ENCODE data around the gene PEX14. TPM values are rescaled to one million over a fixed set of nuclear protein-coding genes. Genes with fewer than 3 reads are reported as not detected.

Gene PEX14
- total RNA-seq, 1 donor from 2014 or later = 21.6 TPM

- intact Hi-C loops (cut with DNase I) = no loop called here
Observed at GRCh38 chr1:10591010-10591409, 116.3 kb downstream of the PEX14 start.

GRCh38 chr1:10592373-10592772, 117.6 kb downstream of the PEX14 start:
- H3K36me3 ChIP-seq = no peaks in the 10 kb centered on the region
- H3K27me3 ChIP-seq = no peaks in the 10 kb centered on the region
- no peaks in the 10 kb centered on the region for H3K9me3 ChIP-seq
- DNase-seq (ENCODE audit: extremely low spot score in 2 of 2) = no peak
- peaks cover 4% of the 10 kb centered on the region for H3K4me1 ChIP-seq
- no peak overlapping the region for H3K27ac ChIP-seq
- intact Hi-C loops (cut with DNase I) = no loop called here
- no peak for TF ChIP-seq POLR2A (IDR thresholded peaks at IDR 0.05)
- TF ChIP-seq POLR2AphosphoS5 (IDR thresholded peaks at IDR 0.05; ENCODE audit: insufficient read depth in 1 of 2, low read depth in 1 of 2) = no peak
- no peak overlapping the region for H3K4me3 ChIP-seq

More at GRCh38 chr1:10591010-10591409, 116.3 kb downstream of the PEX14 start:
- no peak overlapping the region for H3K27ac ChIP-seq
- H3K4me1 ChIP-seq = peaks cover under 1% of the 10 kb centered on the region
- no peak for DNase-seq (ENCODE audit: extremely low spot score in 2 of 2)
- TF ChIP-seq CTCF (IDR thresholded peaks at IDR 0.05) (no peak), POLR2AphosphoS5 (IDR thresholded peaks at IDR 0.05; ENCODE audit: insufficient read depth in 1 of 2, low read depth in 1 of 2) (no peak), POLR2A (IDR thresholded peaks at IDR 0.05) (no peak)
- no peaks in the 10 kb centered on the region for H3K36me3 ChIP-seq
- no peaks in the 10 kb centered on the region for H3K27me3 ChIP-seq
- H3K4me3 ChIP-seq = no peak overlapping the region
- H3K9me3 ChIP-seq = no peaks in the 10 kb centered on the region

- TF ChIP-seq POLR2A (IDR thresholded peaks at IDR 0.05) = no peak
- TF ChIP-seq POLR2AphosphoS5 (IDR thresholded peaks at IDR 0.05; ENCODE audit: insufficient read depth in 1 of 2, low read depth in 1 of 2) = no peak
- no peak for TF ChIP-seq CTCF (IDR thresholded peaks at IDR 0.05)
- Histone ChIP-seq H3K4me3 (no peak overlapping the region), H3K36me3 (no peaks in the 10 kb centered on the region), H3K27me3 (no peaks in the 10 kb centered on the region), H3K27ac (no peak overlapping the region), H3K9me3 (no peaks in the 10 kb centered on the region), H3K4me1 (peaks cover 4% of the 10 kb centered on the region)
- no peak for DNase-seq (ENCODE audit: extremely low spot score in 2 of 2)
- intact Hi-C loops (cut with DNase I) = no loop called here
Observed at GRCh38 chr1:10593750-10594149, 119.0 kb downstream of the PEX14 start.

GRCh38 chr1:10594595-10595223, 120.0 kb downstream of the PEX14 start:
- TF ChIP-seq CTCF (IDR thresholded peaks at IDR 0.05) = no peak
- TF ChIP-seq POLR2A (IDR thresholded peaks at IDR 0.05) = no peak
- no peak for TF ChIP-seq POLR2AphosphoS5 (IDR thresholded peaks at IDR 0.05; ENCODE audit: insufficient read depth in 1 of 2, low read depth in 1 of 2)
- H3K27ac ChIP-seq = no peak overlapping the region
- no peaks in the 10 kb centered on the region for H3K36me3 ChIP-seq
- peaks cover 13% of the 10 kb centered on the region for H3K4me1 ChIP-seq
- H3K27me3 ChIP-seq = no peaks in the 10 kb centered on the region
- DNase-seq (ENCODE audit: extremely low spot score in 2 of 2) = no peak
- no peaks in the 10 kb centered on the region for H3K9me3 ChIP-seq
- intact Hi-C loops (cut with DNase I) = no loop called here
- no peak overlapping the region for H3K4me3 ChIP-seq

- TF ChIP-seq POLR2A (IDR thresholded peaks at IDR 0.05) (no peak), CTCF (IDR thresholded peaks at IDR 0.05) (no peak), POLR2AphosphoS5 (IDR thresholded peaks at IDR 0.05; ENCODE audit: insufficient read depth in 1 of 2, low read depth in 1 of 2) (no peak)
- Histone ChIP-seq H3K36me3 (no peaks in the 10 kb centered on the region), H3K27ac (no peak overlapping the region), H3K4me3 (no peak overlapping the region), H3K4me1 (peaks cover 23% of the 10 kb centered on the region), H3K9me3 (no peaks in the 10 kb centered on the region), H3K27me3 (no peaks in the 10 kb centered on the region)
- intact Hi-C loops (cut with DNase I) = no loop called here
- DNase-seq (ENCODE audit: extremely low spot score in 2 of 2) = no peak
Observed at GRCh38 chr1:10596780-10597179, 122.0 kb downstream of the PEX14 start.
